Thyroid gland (tissue), 4 donors: ENCODE measurements around the gene SMCO2. TPM values are rescaled to one million over a fixed set of nuclear protein-coding genes. Genes with fewer than 3 reads are reported as not detected.

Experiments
- DNase-seq, 2 donors: peaks; one replicate each; pipeline ENCODE4 v3.0.0-alpha.2; 2019
- H3K27ac ChIP-seq, 3 donors: fragments of 200-600 bp; sonication (generic); 1 replicate in 2 of 3; 2 replicates in 1 of 3; pipeline ENCODE4 v1.5.1; 2016 to 2019; ENCODE audit warnings: mild to moderate bottlenecking in 1 of 3, moderate library complexity in 1 of 3
- H3K27me3 ChIP-seq: fragments of 200-600 bp; sonication (generic); one replicate; pipeline ENCODE4 v1.5.1; 2019
- H3K36me3 ChIP-seq, 2 donors: fragments of 200-600 bp; sonication (generic); one replicate each; pipeline ENCODE4 v1.5.1; 2016 to 2019
- H3K4me1 ChIP-seq, 2 donors: fragments of 200-600 bp; sonication (generic); one replicate each; pipeline ENCODE4 v1.5.1; 2017 to 2019
- H3K4me3 ChIP-seq, 3 donors: fragments of 200-600 bp; sonication (generic); replicated peaks in 1 of 3; 1 replicate in 2 of 3; 2 replicates in 1 of 3; pipeline ENCODE4 v1.5.1; 2016; ENCODE audit warnings: mild to moderate bottlenecking in 1 of 3
- H3K9me3 ChIP-seq: fragments of 200-600 bp; sonication (generic); one replicate; pipeline ENCODE4 v1.5.1; 2017
- POLR2A ChIP-seq, 2 donors: fragments of 450-650 bp; IDR thresholded peaks; one replicate each; pipeline ENCODE4 v1.6.1; 2017; ENCODE audit warnings: antibody characterized with exemption in 2 of 2, mild to moderate bottlenecking in 2 of 2, moderate library complexity in 1 of 2
- WGBS, 2 donors: methylation state at CpG; one replicate each; pipeline ENCODE4 v1.1.5; 2017; 5-methylcytosine and 5-hydroxymethylcytosine counted together
- intact Hi-C: fragments of 100-400 bp; cut with DNase I; formaldehyde crosslinking; loops from one replicate; pipeline ENCODE4 v1.15.1; 2023
- total RNA-seq, 4 donors: library from RNA; depleted of rRNA; stranded (reverse); fragments of >200 nt; gene quantifications; one replicate each; pipeline ENCODE4 v1.2.3, GENCODE V29; 2016
- TF ChIP-seq, protein P1 (sequence below), 6 experiments: fragments of 200-600 bp in 3 of 6; fragments of 450-650 bp in 3 of 6; sonication (generic) in 3 of 6; IDR thresholded peaks; one replicate each; pipeline ENCODE4 v1.5.1; 2016 to 2019; ENCODE audit warnings: antibody characterized with exemption in 6 of 6, mild to moderate bottlenecking in 2 of 6, inconsistent platforms in 1 of 6, moderate library complexity in 1 of 6

The SMCO2 gene
- total RNA-seq, 4 donors from 2014 or later: not detected

DNA sequence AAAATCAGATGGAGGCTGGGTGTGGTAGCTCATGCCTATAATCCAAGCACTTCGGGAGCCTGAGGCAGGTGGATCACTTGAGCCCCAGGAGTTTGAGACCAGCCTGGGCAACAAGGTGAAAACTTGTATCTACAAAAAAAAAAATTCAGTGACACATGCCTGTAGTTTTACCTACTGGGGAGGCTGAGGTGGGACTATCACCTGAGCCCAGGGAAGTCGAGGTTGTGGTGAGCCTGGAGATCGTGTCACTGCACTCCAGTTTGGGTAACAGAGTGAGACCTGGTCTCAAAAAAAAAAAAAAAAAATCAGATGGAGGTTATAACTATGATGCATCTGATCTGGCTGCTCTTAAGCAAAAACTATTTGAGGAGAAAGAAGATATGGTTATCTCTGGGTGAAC is 50.9 kb downstream of the SMCO2 start:
- H3K9me3 ChIP-seq: no peaks in the 10 kb centered on the region
- 72 to 91% methylated on average over 3 of the region's 3 CpGs for WGBS, 2 donors
- no peak for TF ChIP-seq POLR2A (IDR thresholded peaks at IDR 0.05)
- TF ChIP-seq, protein P1, sequence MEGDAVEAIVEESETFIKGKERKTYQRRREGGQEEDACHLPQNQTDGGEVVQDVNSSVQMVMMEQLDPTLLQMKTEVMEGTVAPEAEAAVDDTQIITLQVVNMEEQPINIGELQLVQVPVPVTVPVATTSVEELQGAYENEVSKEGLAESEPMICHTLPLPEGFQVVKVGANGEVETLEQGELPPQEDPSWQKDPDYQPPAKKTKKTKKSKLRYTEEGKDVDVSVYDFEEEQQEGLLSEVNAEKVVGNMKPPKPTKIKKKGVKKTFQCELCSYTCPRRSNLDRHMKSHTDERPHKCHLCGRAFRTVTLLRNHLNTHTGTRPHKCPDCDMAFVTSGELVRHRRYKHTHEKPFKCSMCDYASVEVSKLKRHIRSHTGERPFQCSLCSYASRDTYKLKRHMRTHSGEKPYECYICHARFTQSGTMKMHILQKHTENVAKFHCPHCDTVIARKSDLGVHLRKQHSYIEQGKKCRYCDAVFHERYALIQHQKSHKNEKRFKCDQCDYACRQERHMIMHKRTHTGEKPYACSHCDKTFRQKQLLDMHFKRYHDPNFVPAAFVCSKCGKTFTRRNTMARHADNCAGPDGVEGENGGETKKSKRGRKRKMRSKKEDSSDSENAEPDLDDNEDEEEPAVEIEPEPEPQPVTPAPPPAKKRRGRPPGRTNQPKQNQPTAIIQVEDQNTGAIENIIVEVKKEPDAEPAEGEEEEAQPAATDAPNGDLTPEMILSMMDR (IDR thresholded peaks at IDR 0.05): no peak
- intact Hi-C loops: no loop called here
- no peaks in the 10 kb centered on the region for H3K4me1 ChIP-seq
- DNase-seq: no peak
- no peak overlapping the region for H3K27ac ChIP-seq
- no peak overlapping the region for H3K4me3 ChIP-seq
- H3K27me3 ChIP-seq: no peaks in the 10 kb centered on the region
- no peaks in the 10 kb centered on the region for H3K36me3 ChIP-seq

DNA sequence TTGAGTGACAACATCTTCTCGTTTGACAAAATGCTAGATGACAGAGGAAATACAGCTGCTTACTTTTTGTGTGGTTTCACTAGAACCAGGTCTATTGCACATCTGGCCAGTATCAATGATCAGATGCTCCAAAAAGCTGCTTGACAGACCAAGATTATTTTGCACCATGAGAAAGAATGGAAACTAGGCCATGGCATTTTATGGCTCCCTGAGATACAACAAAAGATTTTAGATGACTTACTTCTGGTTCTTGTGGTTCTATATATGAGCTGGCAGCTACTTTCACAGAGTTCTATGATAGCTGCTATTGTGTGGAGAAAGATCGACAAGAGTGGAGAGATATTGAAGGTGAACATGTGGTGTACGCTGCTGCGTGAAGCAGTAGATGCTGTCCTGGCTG is 51.6 kb downstream of the SMCO2 start:
- H3K27me3 ChIP-seq: no peaks in the 10 kb centered on the region
- H3K4me1 ChIP-seq: no peaks in the 10 kb centered on the region
- H3K9me3 ChIP-seq: no peaks in the 10 kb centered on the region
- H3K4me3 ChIP-seq: no peak overlapping the region
- 85 to 93% methylated on average over 4 of the region's 4 CpGs for WGBS, 2 donors
- intact Hi-C loops: no loop called here
- no peak for DNase-seq
- no peak overlapping the region for H3K27ac ChIP-seq
- no peaks in the 10 kb centered on the region for H3K36me3 ChIP-seq
- TF ChIP-seq POLR2A (IDR thresholded peaks at IDR 0.05): no peak
- TF ChIP-seq, protein P1 (IDR thresholded peaks at IDR 0.05): no peak

GRCh38 chr12:27498761-27499160 is 52.2 kb downstream of the SMCO2 start:
- no peak for DNase-seq
- no peak for TF ChIP-seq POLR2A (IDR thresholded peaks at IDR 0.05)
- TF ChIP-seq, protein P1 (IDR thresholded peaks at IDR 0.05): no peak
- H3K4me3 ChIP-seq: no peak overlapping the region
- H3K27ac ChIP-seq: no peak overlapping the region
- intact Hi-C loops: no loop called here
- H3K4me1 ChIP-seq: no peaks in the 10 kb centered on the region
- 69 to 72% methylated on average over 5 of the region's 5 CpGs for WGBS, 2 donors
- no peaks in the 10 kb centered on the region for H3K27me3 ChIP-seq
- H3K9me3 ChIP-seq: no peaks in the 10 kb centered on the region
- H3K36me3 ChIP-seq: no peaks in the 10 kb centered on the region

- intact Hi-C loops: no loop called here
- no peaks in the 10 kb centered on the region for H3K9me3 ChIP-seq
- WGBS, 2 donors: 94 to 97% methylated on average over 3 of the region's 3 CpGs
- H3K27ac ChIP-seq: no peak overlapping the region
- H3K36me3 ChIP-seq: no peaks in the 10 kb centered on the region
- no peak overlapping the region for H3K4me3 ChIP-seq
- DNase-seq: no peak
- no peaks in the 10 kb centered on the region for H3K27me3 ChIP-seq
- H3K4me1 ChIP-seq: no peaks in the 10 kb centered on the region
- no peak for TF ChIP-seq POLR2A (IDR thresholded peaks at IDR 0.05)
- TF ChIP-seq, protein P1 (IDR thresholded peaks at IDR 0.05): no peak
Observed at GRCh38 chr12:27499377-27499776, 52.8 kb downstream of the SMCO2 start.

GRCh38 chr12:27500546-27500945 is 54.0 kb downstream of the SMCO2 start:
- WGBS, 2 donors: 65 to 72% methylated on average over 3 of the region's 3 CpGs
- no peaks in the 10 kb centered on the region for H3K27me3 ChIP-seq
- H3K36me3 ChIP-seq: no peaks in the 10 kb centered on the region
- no peak overlapping the region for H3K27ac ChIP-seq
- H3K4me1 ChIP-seq: peaks cover 0 to 4% of the 10 kb centered on the region in 2 donors
- no peak for DNase-seq
- intact Hi-C loops: no loop called here
- no peak for TF ChIP-seq POLR2A (IDR thresholded peaks at IDR 0.05)
- TF ChIP-seq, protein P1 (IDR thresholded peaks at IDR 0.05): no peak
- no peak overlapping the region for H3K4me3 ChIP-seq
- no peaks in the 10 kb centered on the region for H3K9me3 ChIP-seq
